ENCODE data around the gene FNBP1L. TPM values are rescaled to one million over a fixed set of nuclear protein-coding genes. Genes with fewer than 3 reads are reported as not detected.
"Not testable (repeated sequence)": the region's sequence is repeated elsewhere in the genome, so short reads cannot be mapped to it uniquely, and the experiment has no call there.

The FNBP1L gene
- total RNA-seq, 1 donor from 2014 or later, result 251 TPM

- H3K36me3 Mint-ChIP-seq (ENCODE audit: unreplicated experiment), result peaks cover 4% of the 10 kb centered on the region
- H3K4me1 Mint-ChIP-seq (ENCODE audit: low read depth, unreplicated experiment), result peaks cover 42% of the 10 kb centered on the region
- peak overlapping the region; percentile 46 for H3K4me3 Mint-ChIP-seq (ENCODE audit: unreplicated experiment)
- peak overlapping the region; percentile 12 for H3K27ac Mint-ChIP-seq (ENCODE audit: unreplicated experiment)
- H3K27me3 Mint-ChIP-seq (ENCODE audit: unreplicated experiment), result peaks cover 5% of the 10 kb centered on the region
- DNase-seq, result no peak
- H3K9me3 Mint-ChIP-seq (ENCODE audit: unreplicated experiment), result peaks cover 10% of the 10 kb centered on the region
- TF ChIP-seq CTCF (IDR thresholded peaks at IDR 0.05; ENCODE audit: partially characterized antibody, unreplicated experiment), result no peak
These were observed 6.0 kb downstream of the FNBP1L start for GRCh38 chr1:93453911-93454310.

GRCh38 chr1:93459126-93459525, 11.2 kb downstream of the FNBP1L start:
- H3K27me3 Mint-ChIP-seq (ENCODE audit: unreplicated experiment), result peaks cover 2% of the 10 kb centered on the region
- TF ChIP-seq CTCF (IDR thresholded peaks at IDR 0.05; ENCODE audit: partially characterized antibody, unreplicated experiment), result no peak
- H3K27ac Mint-ChIP-seq (ENCODE audit: unreplicated experiment), result no peak overlapping the region
- no peak for DNase-seq
- peaks cover 4% of the 10 kb centered on the region for H3K36me3 Mint-ChIP-seq (ENCODE audit: unreplicated experiment)
- peaks cover 6% of the 10 kb centered on the region for H3K9me3 Mint-ChIP-seq (ENCODE audit: unreplicated experiment)
- peaks cover 50% of the 10 kb centered on the region for H3K4me1 Mint-ChIP-seq (ENCODE audit: low read depth, unreplicated experiment)
- H3K4me3 Mint-ChIP-seq (ENCODE audit: unreplicated experiment), result no peak overlapping the region

DNA sequence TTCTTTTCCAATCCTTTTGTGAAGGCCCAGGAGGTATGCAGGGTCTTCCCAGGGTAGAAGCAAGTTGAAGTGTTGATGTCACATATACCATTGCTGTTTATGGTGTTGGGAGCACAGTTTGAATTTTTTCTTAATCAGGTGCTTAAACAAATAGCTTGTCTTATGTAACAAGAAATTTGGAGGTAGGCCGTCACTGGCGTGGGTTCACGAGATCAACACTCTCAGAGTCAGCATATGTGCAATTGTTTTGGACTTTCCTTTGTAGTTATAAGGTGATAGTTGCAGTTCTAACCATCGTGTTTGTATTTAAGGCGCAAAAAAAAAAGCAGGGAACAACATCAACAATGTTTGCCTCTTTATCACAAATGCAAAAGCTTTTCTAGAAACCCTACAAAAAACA, 13.3 kb downstream of the FNBP1L start:
- Mint-ChIP-seq H3K27me3 (ENCODE audit: unreplicated experiment) (peaks cover 2% of the 10 kb centered on the region), H3K4me1 (ENCODE audit: low read depth, unreplicated experiment) (peaks cover 44% of the 10 kb centered on the region), H3K36me3 (ENCODE audit: unreplicated experiment) (peaks cover 10% of the 10 kb centered on the region), H3K9me3 (ENCODE audit: unreplicated experiment) (peaks cover 10% of the 10 kb centered on the region), H3K4me3 (ENCODE audit: unreplicated experiment) (no peak overlapping the region), H3K27ac (ENCODE audit: unreplicated experiment) (no peak overlapping the region)
- DNase-seq, result no peak
- no peak for TF ChIP-seq CTCF (IDR thresholded peaks at IDR 0.05; ENCODE audit: partially characterized antibody, unreplicated experiment)

- Mint-ChIP-seq H3K27me3 (ENCODE audit: unreplicated experiment) (peaks cover 9% of the 10 kb centered on the region), H3K27ac (ENCODE audit: unreplicated experiment) (no peak overlapping the region), H3K4me3 (ENCODE audit: unreplicated experiment) (no peak overlapping the region), H3K9me3 (ENCODE audit: unreplicated experiment) (peaks cover 16% of the 10 kb centered on the region), H3K4me1 (ENCODE audit: low read depth, unreplicated experiment) (peaks cover 34% of the 10 kb centered on the region), H3K36me3 (ENCODE audit: unreplicated experiment) (peaks cover 9% of the 10 kb centered on the region)
- no peak for TF ChIP-seq CTCF (IDR thresholded peaks at IDR 0.05; ENCODE audit: partially characterized antibody, unreplicated experiment)
- no peak for DNase-seq
These were observed 16.0 kb downstream of the FNBP1L start for GRCh38 chr1:93463960-93464359.

GRCh38 chr1:93465371-93466082, 17.6 kb downstream of the FNBP1L start:
- DNase-seq; H3K27ac Mint-ChIP-seq (ENCODE audit: unreplicated experiment); H3K36me3 Mint-ChIP-seq (ENCODE audit: unreplicated experiment); H3K4me3 Mint-ChIP-seq (ENCODE audit: unreplicated experiment): not testable (repeated sequence)
- Mint-ChIP-seq H3K4me1 (ENCODE audit: low read depth, unreplicated experiment) (peaks cover 30% of the 10 kb centered on the region), H3K27me3 (ENCODE audit: unreplicated experiment) (peaks cover 11% of the 10 kb centered on the region), H3K9me3 (ENCODE audit: unreplicated experiment) (peaks cover 12% of the 10 kb centered on the region)

All from glutamatergic neuron (in vitro differentiated cells).